ENCODE measurements around the gene USP11. TPM values are rescaled to one million over a fixed set of nuclear protein-coding genes. Genes with fewer than 3 reads are reported as not detected.

USP11 gene
- total and polyA plus RNA-seq, 2 donors from 2014 or later, result 30.9 to 91.6 TPM

DNA sequence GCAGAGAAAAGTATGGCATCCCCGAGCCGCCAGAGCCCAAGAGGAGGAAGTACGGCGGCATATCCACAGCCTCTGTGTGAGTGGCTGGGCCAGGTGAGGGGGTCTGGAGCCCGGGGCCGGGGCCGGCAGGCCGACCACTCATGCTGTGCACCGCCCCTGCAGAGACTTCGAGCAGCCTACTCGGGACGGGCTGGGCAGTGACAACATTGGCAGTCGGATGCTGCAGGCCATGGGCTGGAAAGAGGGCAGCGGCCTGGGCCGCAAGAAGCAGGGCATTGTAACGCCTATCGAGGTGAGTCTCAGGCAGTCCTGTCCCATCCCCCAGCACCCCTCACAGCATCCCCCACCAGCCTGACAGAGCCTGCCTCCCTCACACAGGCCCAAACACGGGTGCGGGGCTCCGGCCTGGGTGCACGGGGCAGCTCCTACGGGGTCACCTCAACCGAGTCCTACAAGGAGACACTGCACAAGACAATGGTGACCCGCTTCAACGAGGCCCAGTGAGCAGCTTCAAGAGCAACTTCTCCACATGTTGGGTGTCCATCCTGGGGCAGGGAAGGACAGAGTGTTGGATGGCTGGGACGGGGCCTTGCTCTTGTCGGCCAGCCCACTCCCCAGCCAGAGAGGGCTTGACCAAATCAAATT is 46.6 kb upstream of the USP11 start:
- intact Hi-C loops (cut with DNase I), result no loop called here
- H3K27ac ChIP-seq (ENCODE audit: low read depth in 2 of 2, low read length in 2 of 2), result no peak overlapping the region
- H3K36me3 ChIP-seq (ENCODE audit: control insufficient read depth in 2 of 3, insufficient read depth in 3 of 3, low read length in 3 of 3), result peaks cover 0 to 4% (median 4%) of the 10 kb centered on the region in 3 donors
- no peak overlapping the region for H3K9ac ChIP-seq (ENCODE audit: low read length in 3 of 3)
- H3K4me3 ChIP-seq (ENCODE audit: low read length in 3 of 3), result no peak overlapping the region
- DNase-seq (peak in 1 of 5 donors; percentile 72), FAIRE-seq (no peak)
- TF ChIP-seq, protein P1, sequence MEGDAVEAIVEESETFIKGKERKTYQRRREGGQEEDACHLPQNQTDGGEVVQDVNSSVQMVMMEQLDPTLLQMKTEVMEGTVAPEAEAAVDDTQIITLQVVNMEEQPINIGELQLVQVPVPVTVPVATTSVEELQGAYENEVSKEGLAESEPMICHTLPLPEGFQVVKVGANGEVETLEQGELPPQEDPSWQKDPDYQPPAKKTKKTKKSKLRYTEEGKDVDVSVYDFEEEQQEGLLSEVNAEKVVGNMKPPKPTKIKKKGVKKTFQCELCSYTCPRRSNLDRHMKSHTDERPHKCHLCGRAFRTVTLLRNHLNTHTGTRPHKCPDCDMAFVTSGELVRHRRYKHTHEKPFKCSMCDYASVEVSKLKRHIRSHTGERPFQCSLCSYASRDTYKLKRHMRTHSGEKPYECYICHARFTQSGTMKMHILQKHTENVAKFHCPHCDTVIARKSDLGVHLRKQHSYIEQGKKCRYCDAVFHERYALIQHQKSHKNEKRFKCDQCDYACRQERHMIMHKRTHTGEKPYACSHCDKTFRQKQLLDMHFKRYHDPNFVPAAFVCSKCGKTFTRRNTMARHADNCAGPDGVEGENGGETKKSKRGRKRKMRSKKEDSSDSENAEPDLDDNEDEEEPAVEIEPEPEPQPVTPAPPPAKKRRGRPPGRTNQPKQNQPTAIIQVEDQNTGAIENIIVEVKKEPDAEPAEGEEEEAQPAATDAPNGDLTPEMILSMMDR (IDR thresholded peaks at IDR 0.05; ENCODE audit: borderline replicate concordance, extremely low read depth, insufficient read depth), result no peak
- no peaks in the 10 kb centered on the region for H3K4me1 ChIP-seq (ENCODE audit: control insufficient read depth in 2 of 3, insufficient read depth in 2 of 3, low read depth in 1 of 3, low read length in 3 of 3)
- peaks cover 11% of the 10 kb centered on the region for H3K27me3 ChIP-seq (ENCODE audit: control insufficient read depth, insufficient read depth, low read length)
- H3K9me3 ChIP-seq (ENCODE audit: control insufficient read depth in 2 of 3, insufficient read depth in 1 of 3, low read length in 3 of 3), result no peaks in the 10 kb centered on the region

- Histone ChIP-seq H3K4me1 (ENCODE audit: control insufficient read depth in 2 of 3, insufficient read depth in 2 of 3, low read depth in 1 of 3, low read length in 3 of 3) (no peaks in the 10 kb centered on the region), H3K9ac (ENCODE audit: low read length in 3 of 3) (no peak overlapping the region), H3K36me3 (ENCODE audit: control insufficient read depth in 2 of 3, insufficient read depth in 3 of 3, low read length in 3 of 3) (peaks cover 0 to 4% (median 4%) of the 10 kb centered on the region in 3 donors), H3K9me3 (ENCODE audit: control insufficient read depth in 2 of 3, insufficient read depth in 1 of 3, low read length in 3 of 3) (no peaks in the 10 kb centered on the region), H3K27ac (ENCODE audit: low read depth in 2 of 2, low read length in 2 of 2) (no peak overlapping the region), H3K4me3 (ENCODE audit: low read length in 3 of 3) (no peak overlapping the region), H3K27me3 (ENCODE audit: control insufficient read depth, insufficient read depth, low read length) (peaks cover 15% of the 10 kb centered on the region)
- intact Hi-C loops (cut with DNase I), result no loop called here
- no peak for FAIRE-seq
- TF ChIP-seq, protein P1 (IDR thresholded peaks at IDR 0.05; ENCODE audit: borderline replicate concordance, extremely low read depth, insufficient read depth), result no peak
- DNase-seq, result peak in 3 of 5 donors; percentile 31 to 60 (median 49)
Measured at GRCh38 chrX:47187106-47187677, 45.6 kb upstream of the USP11 start.

- intact Hi-C loops (cut with DNase I), result no loop called here
- FAIRE-seq, result no peak
- Histone ChIP-seq H3K9ac (ENCODE audit: low read length in 3 of 3) (no peak overlapping the region), H3K27ac (ENCODE audit: low read depth in 2 of 2, low read length in 2 of 2) (no peak overlapping the region), H3K27me3 (ENCODE audit: control insufficient read depth, insufficient read depth, low read length) (peaks cover 13% of the 10 kb centered on the region), H3K4me1 (ENCODE audit: control insufficient read depth in 2 of 3, insufficient read depth in 2 of 3, low read depth in 1 of 3, low read length in 3 of 3) (peaks cover 0 to 2% (median 0%) of the 10 kb centered on the region in 3 donors), H3K9me3 (ENCODE audit: control insufficient read depth in 2 of 3, insufficient read depth in 1 of 3, low read length in 3 of 3) (no peaks in the 10 kb centered on the region), H3K4me3 (ENCODE audit: low read length in 3 of 3) (no peak overlapping the region), H3K36me3 (ENCODE audit: control insufficient read depth in 2 of 3, insufficient read depth in 3 of 3, low read length in 3 of 3) (peaks cover 0 to 4% (median 0%) of the 10 kb centered on the region in 3 donors)
- TF ChIP-seq, protein P1 (IDR thresholded peaks at IDR 0.05; ENCODE audit: borderline replicate concordance, extremely low read depth, insufficient read depth), result no peak
- peak in 1 of 5 donors; percentile 67 for DNase-seq
Measured at GRCh38 chrX:47189906-47190305, 42.9 kb upstream of the USP11 start.
